ENCODE data around the gene HAVCR1.
"Not testable (repeated sequence)": the region's sequence is repeated elsewhere in the genome, so short reads cannot be mapped to it uniquely, and the experiment has no call there.

Gene HAVCR1

GRCh38 chr5:157049605-157050004, 9.3 kb downstream of the HAVCR1 start:
- DNase-seq: no peak

GRCh38 chr5:157047898-157048297, 11.0 kb downstream of the HAVCR1 start:
- no peak for DNase-seq

- not testable (repeated sequence) for DNase-seq
Observed at GRCh38 chr5:157047016-157047415, 11.9 kb downstream of the HAVCR1 start.

- DNase-seq: no peak
Observed at GRCh38 chr5:157046041-157046440, 12.9 kb downstream of the HAVCR1 start.

GRCh38 chr5:157045601-157046000, 13.3 kb downstream of the HAVCR1 start:
- no peak for DNase-seq

GRCh38 chr5:157038568-157039187, 20.2 kb downstream of the HAVCR1 start:
- no peak for DNase-seq

GRCh38 chr5:157034106-157035072, 24.5 kb downstream of the HAVCR1 start:
- not testable (repeated sequence) for DNase-seq

- no peak for DNase-seq
Observed at GRCh38 chr5:157033071-157033583, 25.8 kb downstream of the HAVCR1 start.

GRCh38 chr5:157030692-157031091, 28.2 kb downstream of the HAVCR1 start:
- DNase-seq: no peak

GRCh38 chr5:157029457-157029856, 29.5 kb downstream of the HAVCR1 start:
- no peak for DNase-seq

- not testable (repeated sequence) for DNase-seq
Observed at GRCh38 chr5:157027663-157028062, 31.3 kb downstream of the HAVCR1 start.

- no peak for DNase-seq
Observed at GRCh38 chr5:157026789-157027424, 32.0 kb downstream of the HAVCR1 start.

GRCh38 chr5:157025093-157025698, 33.7 kb downstream of the HAVCR1 start:
- DNase-seq: no peak

- no peak for DNase-seq
Observed at GRCh38 chr5:157024208-157024959, 34.5 kb downstream of the HAVCR1 start.

GRCh38 chr5:157022024-157022423, 36.9 kb downstream of the HAVCR1 start:
- DNase-seq: no peak

GRCh38 chr5:157020511-157021222, 38.2 kb downstream of the HAVCR1 start:
- DNase-seq: no peak

- no peak for DNase-seq
Observed at GRCh38 chr5:157020002-157020401, 38.9 kb downstream of the HAVCR1 start.

GRCh38 chr5:157014143-157014542, 44.8 kb downstream of the HAVCR1 start:
- not testable (repeated sequence) for DNase-seq

GRCh38 chr5:157006262-157006661, 52.7 kb downstream of the HAVCR1 start:
- DNase-seq: no peak

GRCh38 chr5:157004893-157005551, 53.9 kb downstream of the HAVCR1 start:
- DNase-seq: no peak

GRCh38 chr5:156991714-156992113, 67.2 kb downstream of the HAVCR1 start:
- no peak for DNase-seq

Data from bone marrow (tissue), 2 donors.